Endothelial cell of hepatic sinusoid (primary cell): Measurements from ENCODE around the gene RANBP1.
"Not testable (repeated sequence)": the region's sequence is repeated elsewhere in the genome, so short reads cannot be mapped to it uniquely, and the experiment has no call there.

Experiments
- in situ Hi-C: cut with HindIII; loops from 2 replicates; pipeline ENCODE4 v1.10.0; 2017; ENCODE audit warnings: low sequenced_read_pairs

The RANBP1 gene

GRCh38 chr22:20149257-20150250 lies 33.6 kb downstream of the RANBP1 start:
- in situ Hi-C loops: loop anchor here (10.0 kb wide), 2 partner anchors 95 to 175 kb away; no protein-coding TSS in a partner anchor

- in situ Hi-C loops: no loop called here
These were observed 34.7 kb downstream of the RANBP1 start, which contains the start of gene CCDC188 for GRCh38 chr22:20150381-20151275. CCDC188 (minus strand) TSS chr22:20151055; CDS start chr22:20150986, 69 bp downstream.

- in situ Hi-C loops: no loop called here
These were observed 35.3 kb downstream of the RANBP1 start for GRCh38 chr22:20151276-20151588.

GRCh38 chr22:20152464-20152890 lies 36.6 kb downstream of the RANBP1 start:
- in situ Hi-C loops: no loop called here

GRCh38 chr22:20153945-20154344 lies 38.0 kb downstream of the RANBP1 start:
- in situ Hi-C loops: no loop called here

- in situ Hi-C loops: no loop called here
These were observed 38.8 kb downstream of the RANBP1 start for GRCh38 chr22:20154602-20155187.

GRCh38 chr22:20155330-20156041 lies 39.6 kb downstream of the RANBP1 start:
- in situ Hi-C loops: no loop called here

GRCh38 chr22:20156042-20156389 lies 40.1 kb downstream of the RANBP1 start:
- in situ Hi-C loops: no loop called here

GRCh38 chr22:20156611-20157429 lies 40.9 kb downstream of the RANBP1 start:
- in situ Hi-C loops: no loop called here

- in situ Hi-C loops: no loop called here
These were observed 41.7 kb downstream of the RANBP1 start for GRCh38 chr22:20157430-20158183.

- in situ Hi-C loops: no loop called here
These were observed 42.6 kb downstream of the RANBP1 start for GRCh38 chr22:20158391-20159036.

- in situ Hi-C loops: no loop called here
These were observed 43.2 kb downstream of the RANBP1 start for GRCh38 chr22:20159076-20159475.

- in situ Hi-C loops: not testable (repeated sequence)
These were observed 43.6 kb downstream of the RANBP1 start for GRCh38 chr22:20159531-20159930.

GRCh38 chr22:20160041-20160440 lies 44.1 kb downstream of the RANBP1 start:
- in situ Hi-C loops: no loop called here

- in situ Hi-C loops: no loop called here
These were observed 49.0 kb downstream of the RANBP1 start for GRCh38 chr22:20164863-20165262.

GRCh38 chr22:20165421-20165820 lies 49.5 kb downstream of the RANBP1 start:
- in situ Hi-C loops: no loop called here

- in situ Hi-C loops: no loop called here
These were observed 50.0 kb downstream of the RANBP1 start for GRCh38 chr22:20165913-20166312.

GRCh38 chr22:20166703-20167102 lies 50.8 kb downstream of the RANBP1 start:
- in situ Hi-C loops: no loop called here
